Tibial nerve (tissue), 4 donors: ENCODE data around the gene NPLOC4. TPM values are rescaled to one million over a fixed set of nuclear protein-coding genes. Genes with fewer than 3 reads are reported as not detected.
A peak's percentile ranks its signal among the peaks of the same experiment; 100 is the strongest.

Source experiments
- DNase-seq, 2 donors: peaks; one replicate each; pipeline ENCODE4 v3.0.0-alpha.2; 2019; ENCODE audit warnings: low spot score in 2 of 2
- H3K27ac ChIP-seq, 4 donors: fragments of 200-600 bp; sonication (generic) in 3 of 4; one replicate each; pipeline ENCODE4 v1.5.1; 2017 to 2019; ENCODE audit warnings: mild to moderate bottlenecking in 1 of 4
- H3K27me3 ChIP-seq, 2 donors: fragments of 200-600 bp; sonication (generic) in 1 of 2; one replicate each; pipeline versions ENCODE4 v1.5.1 to v1.6.0; 2017 to 2019
- H3K36me3 ChIP-seq, 3 donors: fragments of 200-600 bp; sonication (generic); one replicate each; pipeline ENCODE4 v1.5.1; 2018 to 2019
- H3K4me1 ChIP-seq, 4 donors: fragments of 200-600 bp; sonication (generic) in 3 of 4; one replicate each; pipeline ENCODE4 v1.5.1; 2017 to 2019
- H3K4me3 ChIP-seq, 4 donors: fragments of 200-600 bp; sonication (generic) in 3 of 4; one replicate each; pipeline ENCODE4 v1.5.1; 2017 to 2019; ENCODE audit warnings: mild to moderate bottlenecking in 1 of 4, moderate library complexity in 1 of 4
- H3K9me3 ChIP-seq, 4 donors: fragments of 200-600 bp; sonication (generic) in 3 of 4; one replicate each; pipeline ENCODE4 v1.5.1; 2017 to 2019
- CTCF ChIP-seq, 5 experiments: fragments of 200-600 bp in 3 of 5; fragments of 450-650 bp in 2 of 5; sonication (generic) in 3 of 5; IDR thresholded peaks; one replicate each; pipeline ENCODE4 v1.5.1; 2016 to 2019; ENCODE audit warnings: antibody characterized with exemption in 5 of 5, mild to moderate bottlenecking in 3 of 5, moderate library complexity in 2 of 5
- EP300 ChIP-seq, 2 donors: sonication (generic); formaldehyde crosslinking; IDR thresholded peaks; one replicate each; pipeline ENCODE4 v1.6.1; 2017; ENCODE audit warnings: antibody characterized with exemption in 2 of 2, mild to moderate bottlenecking in 1 of 2
- POLR2A ChIP-seq, 2 donors: fragments of 450-650 bp; IDR thresholded peaks; one replicate each; pipeline ENCODE4 v1.6.1; 2017; ENCODE audit warnings: antibody characterized with exemption in 2 of 2, mild to moderate bottlenecking in 2 of 2, moderate library complexity in 2 of 2
- WGBS, 2 donors: methylation state at CpG; one replicate each; pipeline ENCODE4 v1.1.5; 2018; 5-methylcytosine and 5-hydroxymethylcytosine counted together
- total RNA-seq, 4 donors: library from RNA; depleted of rRNA; stranded (reverse); fragments of >200 nt; gene quantifications; one replicate each; pipeline ENCODE4 v1.1.0, GENCODE V29; 2016

The NPLOC4 gene
- total RNA-seq, 4 donors from 2014 or later: 51.1 to 79.2 (median 62.1) TPM

GRCh38 chr17:81683584-81684441, 46.9 kb upstream of the NPLOC4 start, which contains the start of the genes ARL16 and HGS:
TSS of gene ARL16 (minus strand) at chr17:81683797. CDS start at chr17:81683753, 44 bp downstream.
TSS of gene HGS (plus strand) at chr17:81684011. CDS start at chr17:81684067, 56 bp downstream.
- H3K27ac ChIP-seq: peak within 1 kb of the TSS; percentile 25 to 92 (median 78)
- peaks cover 0 to 55% (median 25%) of the 10 kb centered on the region in 3 donors for H3K36me3 ChIP-seq

GRCh38 chr17:81683208-81683583, 46.3 kb upstream of the NPLOC4 start:
- TF ChIP-seq POLR2A (IDR thresholded peaks at IDR 0.05) (no peak), EP300 (IDR thresholded peaks at IDR 0.05) (no peak), CTCF (IDR thresholded peaks at IDR 0.05) (no peak)
- H3K4me3 ChIP-seq: peak overlapping the region; percentile 80 to 99 (median 91)
- H3K36me3 ChIP-seq: peaks cover 0 to 49% (median 20%) of the 10 kb centered on the region in 3 donors
- peaks cover 0 to 42% (median 30%) of the 10 kb centered on the region in 4 donors for H3K4me1 ChIP-seq
- H3K27ac ChIP-seq: peak overlapping the region in 3 of 4 donors; percentile 68 to 92 (median 89)
- no peaks in the 10 kb centered on the region for H3K27me3 ChIP-seq
- DNase-seq: no peak
- 0 to 1% methylated on average over 17 to 19 of the region's 37 CpGs for WGBS, 2 donors
- H3K9me3 ChIP-seq: no peaks in the 10 kb centered on the region

More at GRCh38 chr17:81683584-81684441, 46.9 kb upstream of the NPLOC4 start, which contains the start of the genes ARL16 and HGS:
- Histone ChIP-seq H3K9me3 (no peaks in the 10 kb centered on the region), H3K4me1 (peaks cover 0 to 42% (median 30%) of the 10 kb centered on the region in 4 donors), H3K4me3 (peak within 1 kb of the TSS; percentile 80 to 99 (median 91)), H3K27me3 (no peaks in the 10 kb centered on the region)
- peak; percentile 98 to 99 for DNase-seq
- TF ChIP-seq POLR2A (IDR thresholded peaks at IDR 0.05) (peak; percentile 53 to 68), EP300 (IDR thresholded peaks at IDR 0.05) (peak; percentile 87 to 92), CTCF (IDR thresholded peaks at IDR 0.05) (peak in 2 of 5 experiments; percentile 34 to 59)
- WGBS, 2 donors: 1% methylated on average over 22 to 37 of the region's 112 CpGs

GRCh38 chr17:81682565-81683207, 45.8 kb upstream of the NPLOC4 start:
- H3K4me1 ChIP-seq: peaks cover 0 to 42% (median 30%) of the 10 kb centered on the region in 4 donors
- WGBS, 2 donors: 39 to 43% methylated on average over 19 of the region's 19 CpGs
- H3K9me3 ChIP-seq: no peaks in the 10 kb centered on the region
- peak overlapping the region in 3 of 4 donors; percentile 68 to 92 (median 89) for H3K27ac ChIP-seq
- no peak for TF ChIP-seq EP300 (IDR thresholded peaks at IDR 0.05)
- TF ChIP-seq CTCF (IDR thresholded peaks at IDR 0.05): no peak
- TF ChIP-seq POLR2A (IDR thresholded peaks at IDR 0.05): no peak
- H3K36me3 ChIP-seq: peaks cover 0 to 44% (median 16%) of the 10 kb centered on the region in 3 donors
- H3K4me3 ChIP-seq: peak overlapping the region; percentile 80 to 99 (median 91)
- H3K27me3 ChIP-seq: no peaks in the 10 kb centered on the region
- DNase-seq: no peak

GRCh38 chr17:81681672-81682071, 44.8 kb upstream of the NPLOC4 start:
- H3K36me3 ChIP-seq: peaks cover 0 to 34% (median 7%) of the 10 kb centered on the region in 3 donors
- no peaks in the 10 kb centered on the region for H3K9me3 ChIP-seq
- H3K4me1 ChIP-seq: peaks cover 0 to 42% (median 30%) of the 10 kb centered on the region in 4 donors
- TF ChIP-seq CTCF (IDR thresholded peaks at IDR 0.05) (no peak), POLR2A (IDR thresholded peaks at IDR 0.05) (no peak), EP300 (IDR thresholded peaks at IDR 0.05) (no peak)
- DNase-seq: no peak
- no peaks in the 10 kb centered on the region for H3K27me3 ChIP-seq
- WGBS, 2 donors: 59 to 77% methylated on average over 17 of the region's 17 CpGs
- H3K4me3 ChIP-seq: no peak overlapping the region
- H3K27ac ChIP-seq: no peak overlapping the region
